ENCODE data around the gene PCNX2. TPM values are rescaled to one million over a fixed set of nuclear protein-coding genes. Genes with fewer than 3 reads are reported as not detected.

PCNX2 gene
- total and polyA plus RNA-seq, 2 experiments from 2014 or later: 5.0 to 13.7 TPM

- 97 to 99% methylated on average over 4 of the region's 4 CpGs for WGBS, 2 experiments (ENCODE audit: low coverage in 1 of 2, low lambda C conversion rate in 2 of 2, missing lambda C conversion rate in 2 of 2)
- Histone ChIP-seq H3K27me3 (replicated peaks; ENCODE audit: insufficient read depth) (no peaks in the 10 kb centered on the region), H3K36me3 (ENCODE audit: low read depth) (peaks cover 19% of the 10 kb centered on the region; the same call in 1 of the 2 replicates), H2AFZ (no peak overlapping the region), H3K27ac (no peak overlapping the region), H3F3A (ENCODE audit: insufficient read depth) (peaks cover 11% of the 10 kb centered on the region; the same call in 1 of the 2 replicates), H3K9me3 (ENCODE audit: low read depth) (no peaks in the 10 kb centered on the region), H3K4me2 (ENCODE audit: unreplicated experiment) (no peak overlapping the region), H3K79me2 (ENCODE audit: insufficient read depth) (no peaks in the 10 kb centered on the region), H4K20me1 (ENCODE audit: insufficient read depth) (no peaks in the 10 kb centered on the region), H3K9ac (no peak overlapping the region), H3K9me2 (ENCODE audit: insufficient read depth) (no peaks in the 10 kb centered on the region), H3K4me1 (ENCODE audit: insufficient read depth) (0 out of 2 replicates have a peak, but pooled peaks cover 6% of the 10 kb centered on the region), H3K4me3 (no peak overlapping the region)
- no peak for DNase-seq
- in situ Hi-C loops (cut with MboI): no loop called here
- TF ChIP-seq EZH2 (IDR thresholded peaks at IDR 0.05; ENCODE audit: insufficient read depth, poor library complexity, severe bottlenecking): no peak
- no peak for TF ChIP-seq EZH2phosphoT487 (IDR thresholded peaks at IDR 0.05; ENCODE audit: insufficient read depth, low read depth)
Measured at GRCh38 chr1:233227930-233228465, 67.5 kb downstream of the PCNX2 start.

GRCh38 chr1:233224311-233224710, 71.2 kb downstream of the PCNX2 start:
- H3K4me3 ChIP-seq: no peak overlapping the region
- no peaks in the 10 kb centered on the region for H3K9me2 ChIP-seq (ENCODE audit: insufficient read depth)
- no peak overlapping the region for H3K27ac ChIP-seq
- no peaks in the 10 kb centered on the region for H3K9me3 ChIP-seq (ENCODE audit: low read depth)
- DNase-seq: no peak
- H2AFZ ChIP-seq: no peak overlapping the region
- TF ChIP-seq EZH2phosphoT487 (IDR thresholded peaks at IDR 0.05; ENCODE audit: insufficient read depth, low read depth) (no peak), EZH2 (IDR thresholded peaks at IDR 0.05; ENCODE audit: insufficient read depth, poor library complexity, severe bottlenecking) (no peak)
- H3K79me2 ChIP-seq (ENCODE audit: insufficient read depth): no peaks in the 10 kb centered on the region
- in situ Hi-C loops (cut with MboI): no loop called here
- H3K4me2 ChIP-seq (ENCODE audit: unreplicated experiment): no peak overlapping the region
- H4K20me1 ChIP-seq (ENCODE audit: insufficient read depth): no peaks in the 10 kb centered on the region
- no peaks in the 10 kb centered on the region for H3F3A ChIP-seq (ENCODE audit: insufficient read depth)
- WGBS, 2 experiments (ENCODE audit: low coverage in 1 of 2, low lambda C conversion rate in 2 of 2, missing lambda C conversion rate in 2 of 2): 81 to 85% methylated on average over 3 of the region's 3 CpGs
- peaks cover 32% of the 10 kb centered on the region; the same call in 1 of the 2 replicates for H3K36me3 ChIP-seq (ENCODE audit: low read depth)
- no peak overlapping the region for H3K9ac ChIP-seq
- no peaks in the 10 kb centered on the region for H3K4me1 ChIP-seq (ENCODE audit: insufficient read depth)
- H3K27me3 ChIP-seq (replicated peaks; ENCODE audit: insufficient read depth): no peaks in the 10 kb centered on the region

- Histone ChIP-seq H3K4me3 (no peak overlapping the region), H3F3A (ENCODE audit: insufficient read depth) (no peaks in the 10 kb centered on the region), H2AFZ (no peak overlapping the region), H3K36me3 (ENCODE audit: low read depth) (peaks cover 13% of the 10 kb centered on the region; the same call in 1 of the 2 replicates), H3K27me3 (replicated peaks; ENCODE audit: insufficient read depth) (no peaks in the 10 kb centered on the region), H3K9ac (no peak overlapping the region), H3K9me2 (ENCODE audit: insufficient read depth) (no peaks in the 10 kb centered on the region), H3K9me3 (ENCODE audit: low read depth) (no peaks in the 10 kb centered on the region), H4K20me1 (ENCODE audit: insufficient read depth) (no peaks in the 10 kb centered on the region; the same call in 1 of the 2 replicates), H3K27ac (no peak overlapping the region), H3K4me2 (ENCODE audit: unreplicated experiment) (no peak overlapping the region), H3K79me2 (ENCODE audit: insufficient read depth) (no peaks in the 10 kb centered on the region), H3K4me1 (ENCODE audit: insufficient read depth) (no peaks in the 10 kb centered on the region)
- no peak for DNase-seq
- TF ChIP-seq EZH2 (IDR thresholded peaks at IDR 0.05; ENCODE audit: insufficient read depth, poor library complexity, severe bottlenecking) (no peak), EZH2phosphoT487 (IDR thresholded peaks at IDR 0.05; ENCODE audit: insufficient read depth, low read depth) (no peak)
- 94 to 95% methylated on average over 5 of the region's 5 CpGs for WGBS, 2 experiments (ENCODE audit: low coverage in 1 of 2, low lambda C conversion rate in 2 of 2, missing lambda C conversion rate in 2 of 2)
- in situ Hi-C loops (cut with MboI): no loop called here
Measured at GRCh38 chr1:233217832-233218231, 77.7 kb downstream of the PCNX2 start.

- WGBS, 2 experiments (ENCODE audit: low coverage in 1 of 2, low lambda C conversion rate in 2 of 2, missing lambda C conversion rate in 2 of 2): 83 to 88% methylated on average over 4 of the region's 4 CpGs
- Histone ChIP-seq H3K9me2 (ENCODE audit: insufficient read depth) (no peaks in the 10 kb centered on the region), H4K20me1 (ENCODE audit: insufficient read depth) (no peaks in the 10 kb centered on the region; the same call in 1 of the 2 replicates), H3K9ac (no peak overlapping the region), H3K4me2 (ENCODE audit: unreplicated experiment) (no peak overlapping the region), H3K36me3 (ENCODE audit: low read depth) (peaks cover 13% of the 10 kb centered on the region; the same call in 1 of the 2 replicates), H2AFZ (no peak overlapping the region), H3K4me1 (ENCODE audit: insufficient read depth) (no peaks in the 10 kb centered on the region), H3K4me3 (no peak overlapping the region), H3K9me3 (ENCODE audit: low read depth) (no peaks in the 10 kb centered on the region), H3F3A (ENCODE audit: insufficient read depth) (no peaks in the 10 kb centered on the region), H3K79me2 (ENCODE audit: insufficient read depth) (no peaks in the 10 kb centered on the region), H3K27ac (no peak overlapping the region), H3K27me3 (replicated peaks; ENCODE audit: insufficient read depth) (no peaks in the 10 kb centered on the region)
- TF ChIP-seq EZH2phosphoT487 (IDR thresholded peaks at IDR 0.05; ENCODE audit: insufficient read depth, low read depth) (no peak), EZH2 (IDR thresholded peaks at IDR 0.05; ENCODE audit: insufficient read depth, poor library complexity, severe bottlenecking) (no peak)
- DNase-seq: no peak
- in situ Hi-C loops (cut with MboI): no loop called here
Measured at GRCh38 chr1:233216009-233216408, 79.5 kb downstream of the PCNX2 start.

Data from GM23248 (cell line).